Liver (tissue), 9 donors: ENCODE measurements around the gene IQUB. TPM values are rescaled to one million over a fixed set of nuclear protein-coding genes. Genes with fewer than 3 reads are reported as not detected.
A peak's percentile ranks its signal among the peaks of the same experiment; 100 is the strongest.

Experiments used
- DNase-seq: peaks from one replicate; pipeline ENCODE4 v3.0.0-alpha.2; 2017; ENCODE audit warnings: low spot score
- H3K27ac ChIP-seq, 2 donors: one replicate each; pipeline ENCODE4 v1.7.0; 2013; ENCODE audit warnings: inconsistent platforms in 2 of 2, low read length in 2 of 2, control low read depth in 1 of 2, low read depth in 1 of 2, mild to moderate bottlenecking in 1 of 2
- H3K27me3 ChIP-seq, 4 donors: one replicate each; pipeline versions ENCODE4 v1.6.1 to v1.7.0; 2013; ENCODE audit warnings: low read length in 3 of 4, inconsistent platforms in 1 of 4, mild to moderate bottlenecking in 1 of 4, moderate library complexity in 1 of 4; ENCODE audit not compliant: control insufficient read depth in 4 of 4, insufficient read depth in 4 of 4
- H3K36me3 ChIP-seq, 4 donors: one replicate each; pipeline versions ENCODE4 v1.6.1 to v1.7.0; 2013; ENCODE audit warnings: low read length in 3 of 4, mild to moderate bottlenecking in 3 of 4, low read depth in 1 of 4, moderate library complexity in 1 of 4; ENCODE audit not compliant: control insufficient read depth in 4 of 4, insufficient read depth in 3 of 4
- H3K4me1 ChIP-seq, 4 donors: one replicate each; pipeline versions ENCODE4 v1.6.1 to v1.7.0; 2013; ENCODE audit warnings: low read length in 3 of 4, mild to moderate bottlenecking in 3 of 4, moderate library complexity in 1 of 4; ENCODE audit not compliant: control insufficient read depth in 4 of 4, insufficient read depth in 4 of 4
- H3K4me3 ChIP-seq, 3 donors: one replicate each; pipeline versions ENCODE4 v1.6.1 to v1.7.0; 2013; ENCODE audit warnings: low read length in 3 of 3, control low read depth in 1 of 3, low read depth in 1 of 3, mild to moderate bottlenecking in 1 of 3
- H3K9ac ChIP-seq, 2 donors: one replicate each; pipeline ENCODE4 v1.7.0; 2013; ENCODE audit warnings: low read length in 2 of 2, mild to moderate bottlenecking in 2 of 2, moderate library complexity in 2 of 2, control low read depth in 1 of 2, low read depth in 1 of 2
- H3K9me3 ChIP-seq, 4 donors: one replicate each; pipeline versions ENCODE4 v1.6.1 to v1.7.0; 2013; ENCODE audit warnings: low read length in 3 of 4; ENCODE audit not compliant: control insufficient read depth in 4 of 4
- ATF3 ChIP-seq: IDR thresholded peaks from 2 replicates; pipeline ENCODE4 v1.6.1; 2016; ENCODE audit warnings: antibody characterized with exemption
- CTCF ChIP-seq: fragments of 150-350 bp; IDR thresholded peaks from 2 replicates; pipeline ENCODE4 v1.5.1; 2017; ENCODE audit warnings: improper control_type of control experiment, low read depth, low read length; ENCODE audit not compliant: missing input control
- EGR1 ChIP-seq, 2 donors: IDR thresholded peaks; 2 replicates each; pipeline ENCODE4 v1.6.1; 2016 to 2018; ENCODE audit warnings: antibody characterized with exemption in 2 of 2, low read depth in 2 of 2
- FOXA1 ChIP-seq: IDR thresholded peaks from 2 replicates; pipeline ENCODE4 v1.6.1; 2016; ENCODE audit warnings: antibody characterized with exemption
- FOXA2 ChIP-seq: IDR thresholded peaks from 2 replicates; pipeline ENCODE4 v1.6.1; 2016; ENCODE audit warnings: antibody characterized with exemption
- GABPA ChIP-seq, 2 donors: IDR thresholded peaks in 1 of 2; conservative IDR thresholded peaks in 1 of 2; 2 replicates each; pipeline ENCODE4 v1.6.1; 2016; ENCODE audit warnings: antibody characterized with exemption in 2 of 2, mild to moderate bottlenecking in 1 of 2, moderate library complexity in 1 of 2
- HNF4A ChIP-seq, 2 donors: conservative IDR thresholded peaks; 2 replicates each; pipeline ENCODE4 v1.6.1; 2016; ENCODE audit warnings: antibody characterized with exemption in 2 of 2, mild to moderate bottlenecking in 2 of 2
- HNF4G ChIP-seq: IDR thresholded peaks from 2 replicates; pipeline ENCODE4 v1.6.1; 2016; ENCODE audit warnings: antibody characterized with exemption
- JUND ChIP-seq, 2 donors: IDR thresholded peaks; 2 replicates each; pipeline ENCODE4 v1.6.1; 2016; ENCODE audit warnings: antibody characterized with exemption in 2 of 2
- MAX ChIP-seq: IDR thresholded peaks from 2 replicates; pipeline ENCODE4 v1.6.1; 2016; ENCODE audit warnings: antibody characterized with exemption
- NR2F2 ChIP-seq: IDR thresholded peaks from 2 replicates; pipeline ENCODE4 v1.6.1; 2016; ENCODE audit warnings: antibody characterized with exemption
- RAD21 ChIP-seq, 2 donors: IDR thresholded peaks; 2 replicates each; pipeline ENCODE4 v1.6.1; 2016; ENCODE audit warnings: antibody characterized with exemption in 2 of 2, mild to moderate bottlenecking in 2 of 2
- RXRA ChIP-seq, 2 donors: IDR thresholded peaks; 2 replicates each; pipeline ENCODE4 v1.6.1; 2017 to 2018; ENCODE audit warnings: antibody characterized with exemption in 2 of 2, mild to moderate bottlenecking in 1 of 2
- SP1 ChIP-seq: IDR thresholded peaks from 2 replicates; pipeline ENCODE4 v1.6.1; 2018; ENCODE audit warnings: antibody characterized with exemption, mild to moderate bottlenecking
- TAF1 ChIP-seq: conservative IDR thresholded peaks from 2 replicates; pipeline ENCODE4 v1.6.1; 2016; ENCODE audit warnings: antibody characterized with exemption, mild to moderate bottlenecking
- YY1 ChIP-seq: IDR thresholded peaks from 2 replicates; pipeline ENCODE4 v1.6.1; 2016; ENCODE audit warnings: antibody characterized with exemption, mild to moderate bottlenecking
- ZBTB33 ChIP-seq: IDR thresholded peaks from 2 replicates; pipeline ENCODE4 v1.6.1; 2016; ENCODE audit warnings: antibody characterized with exemption
- WGBS: extraction: QIAGEN DNeasy Blood & Tissue Kit; methylation state at CpG from one replicate; pipeline ENCODE4 v1.1.7; 2013; 5-methylcytosine and 5-hydroxymethylcytosine counted together
- polyA plus RNA-seq, 2 donors: library from polyadenylated mRNA; stranded (reverse) in 1 of 2; unstranded in 1 of 2; fragments of 200-250 nt in 1 of 2; fragments of >200 nt in 1 of 2; fragmentation: Nextera tagmentation in 1 of 2; extraction: Ambion mirVana in 1 of 2; gene quantifications; one replicate each; pipeline versions ENCODE4 v1.2.1 to v1.2.3, GENCODE V29; 2013 to 2015
- total RNA-seq, 2 donors: library from RNA; depleted of rRNA; stranded (reverse); fragments of >200 nt; gene quantifications; one replicate each; pipeline ENCODE4 v1.2.3, GENCODE V29; 2014
- donor health status: healthy.
- donor health status: healthy.
- donor health status: healthy.
- donor health status: healthy.
- donor health status: healthy.

IQUB gene
- total and polyA plus RNA-seq, 4 donors: 0.03 to 0.25 (median 0.09) TPM

GRCh38 chr7:123562121-123562520, 27.7 kb upstream of the IQUB start (continued):
- TF ChIP-seq HNF4G: no peak
- TF ChIP-seq EGR1 (IDR thresholded peaks at IDR 0.05; ENCODE audit: low read depth in 2 of 2): no peak
- no peak for TF ChIP-seq ATF3
- no peak for TF ChIP-seq NR2F2
- TF ChIP-seq RXRA (IDR thresholded peaks at IDR 0.05): no peak
- TF ChIP-seq FOXA2: no peak
- TF ChIP-seq GABPA (IDR thresholded peaks at IDR 0.05 in 1 of 2, conservative IDR thresholded peaks at IDR 0.05 in 1 of 2): no peak
- no peak for TF ChIP-seq RAD21 (IDR thresholded peaks at IDR 0.05)
- no peak for TF ChIP-seq SP1

- no peak for DNase-seq
- Histone ChIP-seq H3K4me1 (peaks cover 1 to 25% (median 7%) of the 10 kb centered on the region in 4 donors), H3K9ac (peak overlapping the region in 1 of 2 donors; percentile 40), H3K36me3 (peaks cover 0 to 8% (median under 1%) of the 10 kb centered on the region in 4 donors), H3K9me3 (no peaks in the 10 kb centered on the region), H3K27ac (peak overlapping the region; percentile 16 to 30), H3K4me3 (peak overlapping the region; percentile 77 to 99 (median 77)), H3K27me3 (no peaks in the 10 kb centered on the region)
- TF ChIP-seq RXRA (IDR thresholded peaks at IDR 0.05) (no peak), HNF4A (conservative IDR thresholded peaks at IDR 0.05) (no peak), JUND (IDR thresholded peaks at IDR 0.05) (no peak), NR2F2 (no peak), SP1 (no peak), CTCF (no peak), FOXA1 (no peak)
- 59% methylated on average over 4 of the region's 4 CpGs for WGBS
These were observed 24.0 kb upstream of the IQUB start for GRCh38 chr7:123558289-123558874.

- WGBS: under 1% methylated on average over 40 of the region's 40 CpGs
- TF ChIP-seq RXRA (IDR thresholded peaks at IDR 0.05) (peak; percentile 34 to 42), TAF1 (peak; percentile 45), ZBTB33 (no peak), ATF3 (peak; percentile 56), EGR1 (IDR thresholded peaks at IDR 0.05; ENCODE audit: low read depth in 2 of 2) (peak in 1 of 2 donors; percentile 23), FOXA1 (peak; percentile 11), MAX (no peak), CTCF (no peak), RAD21 (IDR thresholded peaks at IDR 0.05) (peak in 1 of 2 donors; percentile 29), FOXA2 (no peak), SP1 (peak; percentile 78), NR2F2 (peak; percentile 55), YY1 (peak; percentile 99)
These were observed 23.2 kb upstream of the IQUB start, which contains the start of gene NDUFA5 for GRCh38 chr7:123557398-123558288. Gene NDUFA5 (minus strand): TSS chr7:123557818. CDS start chr7:123557795, 23 bp downstream.

More at GRCh38 chr7:123557398-123558288, 23.2 kb upstream of the IQUB start, which contains the start of gene NDUFA5:
- Histone ChIP-seq H3K9ac (peak within 1 kb of the TSS; percentile 67 to 95), H3K27me3 (no peaks in the 10 kb centered on the region), H3K36me3 (peaks cover 3 to 8% (median 5%) of the 10 kb centered on the region in 4 donors), H3K9me3 (no peaks in the 10 kb centered on the region), H3K4me1 (peaks cover 1 to 25% (median 7%) of the 10 kb centered on the region in 4 donors), H3K4me3 (peak within 1 kb of the TSS; percentile 77 to 99 (median 77)), H3K27ac (peak within 1 kb of the TSS; percentile 60 to 94)
- DNase-seq: peak; percentile 96
